ENCODE data around the gene ELOB.

DNA sequence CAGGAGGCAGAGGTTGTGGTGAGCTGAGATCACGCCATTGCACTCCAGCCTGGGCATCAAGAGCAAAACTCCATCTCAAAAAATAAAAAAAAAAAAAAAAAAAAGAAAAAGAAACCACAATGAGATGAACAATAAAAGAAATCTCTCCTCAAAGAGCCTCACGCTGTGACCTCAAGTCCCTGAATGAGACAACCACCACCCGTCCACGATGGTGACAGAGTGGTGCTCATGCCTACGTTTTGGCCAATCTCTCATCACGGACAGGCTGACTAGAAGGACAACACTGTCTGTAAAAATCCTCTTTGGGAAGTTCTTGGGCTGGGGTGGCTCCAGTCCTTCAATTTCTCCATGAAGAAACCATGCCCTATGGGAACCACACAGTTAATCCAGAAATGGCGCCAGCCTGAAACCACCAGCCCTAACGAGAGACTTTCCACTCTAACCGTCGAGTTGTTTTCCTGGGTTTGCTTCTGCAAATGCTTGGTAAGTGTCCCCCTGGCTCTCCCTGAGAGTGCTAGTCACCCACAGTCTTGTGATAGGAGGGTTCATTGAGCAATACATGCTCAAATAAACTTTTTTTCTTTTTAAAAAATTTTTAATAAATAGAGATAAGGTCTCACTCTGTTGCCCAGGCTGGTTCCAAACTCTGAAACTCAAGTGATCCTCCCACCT is 42.1 kb downstream of the ELOB start:
- TF ChIP-seq, protein P1, sequence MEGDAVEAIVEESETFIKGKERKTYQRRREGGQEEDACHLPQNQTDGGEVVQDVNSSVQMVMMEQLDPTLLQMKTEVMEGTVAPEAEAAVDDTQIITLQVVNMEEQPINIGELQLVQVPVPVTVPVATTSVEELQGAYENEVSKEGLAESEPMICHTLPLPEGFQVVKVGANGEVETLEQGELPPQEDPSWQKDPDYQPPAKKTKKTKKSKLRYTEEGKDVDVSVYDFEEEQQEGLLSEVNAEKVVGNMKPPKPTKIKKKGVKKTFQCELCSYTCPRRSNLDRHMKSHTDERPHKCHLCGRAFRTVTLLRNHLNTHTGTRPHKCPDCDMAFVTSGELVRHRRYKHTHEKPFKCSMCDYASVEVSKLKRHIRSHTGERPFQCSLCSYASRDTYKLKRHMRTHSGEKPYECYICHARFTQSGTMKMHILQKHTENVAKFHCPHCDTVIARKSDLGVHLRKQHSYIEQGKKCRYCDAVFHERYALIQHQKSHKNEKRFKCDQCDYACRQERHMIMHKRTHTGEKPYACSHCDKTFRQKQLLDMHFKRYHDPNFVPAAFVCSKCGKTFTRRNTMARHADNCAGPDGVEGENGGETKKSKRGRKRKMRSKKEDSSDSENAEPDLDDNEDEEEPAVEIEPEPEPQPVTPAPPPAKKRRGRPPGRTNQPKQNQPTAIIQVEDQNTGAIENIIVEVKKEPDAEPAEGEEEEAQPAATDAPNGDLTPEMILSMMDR (conservative IDR thresholded peaks at IDR 0.05 in 1 of 2, IDR thresholded peaks at IDR 0.05 in 1 of 2; ENCODE audit: low read depth in 1 of 2, low read length in 2 of 2) = no peak
- no peak for TF ChIP-seq EZH2 (IDR thresholded peaks at IDR 0.05; ENCODE audit: low read length, missing control alignments)

All from fibroblast of lung (primary cell).